Ascending aorta (tissue), 2 donors: Measurements from ENCODE around the gene TGOLN2. TPM values are rescaled to one million over a fixed set of nuclear protein-coding genes. Genes with fewer than 3 reads are reported as not detected.
"Not testable (repeated sequence)": the region's sequence is repeated elsewhere in the genome, so short reads cannot be mapped to it uniquely, and the experiment has no call there.

ENCODE experiments used
- DNase-seq, 2 donors: peaks; one replicate each; pipeline ENCODE4 v3.0.0-alpha.2; 2019; ENCODE audit warnings: low spot score in 2 of 2
- H3K27ac ChIP-seq, 2 donors: fragments of 200-600 bp; sonication (generic); one replicate each; pipeline ENCODE4 v1.5.1; 2016 to 2017; ENCODE audit warnings: mild to moderate bottlenecking in 1 of 2
- H3K27me3 ChIP-seq: fragments of 200-600 bp; sonication (generic); one replicate; pipeline ENCODE4 v1.5.1; 2017
- H3K36me3 ChIP-seq, 2 donors: fragments of 200-600 bp; sonication (generic); one replicate each; pipeline ENCODE4 v1.5.1; 2016
- H3K4me1 ChIP-seq, 2 donors: fragments of 200-600 bp; sonication (generic); one replicate each; pipeline ENCODE4 v1.5.1; 2016 to 2017; ENCODE audit warnings: mild to moderate bottlenecking in 1 of 2
- H3K4me3 ChIP-seq, 2 donors: fragments of 200-600 bp; sonication (generic); one replicate each; pipeline ENCODE4 v1.5.1; 2016 to 2017; ENCODE audit warnings: mild to moderate bottlenecking in 1 of 2
- H3K9me3 ChIP-seq, 2 donors: fragments of 200-600 bp; sonication (generic); one replicate each; pipeline ENCODE4 v1.5.1; 2016
- CTCF ChIP-seq, 3 experiments: fragments of 200-600 bp in 2 of 3; fragments of 450-650 bp in 1 of 3; sonication (generic) in 2 of 3; IDR thresholded peaks; one replicate each; pipeline ENCODE4 v1.5.1; 2016 to 2019; ENCODE audit warnings: antibody characterized with exemption in 3 of 3, mild to moderate bottlenecking in 1 of 3, moderate library complexity in 1 of 3
- intact Hi-C: fragments of 100-400 bp; cut with DNase I; formaldehyde crosslinking; loops from one replicate; pipeline ENCODE4 v1.15.1; 2023
- total RNA-seq: library from RNA; depleted of rRNA; stranded (reverse); fragments of >200 nt; gene quantifications from one replicate; pipeline ENCODE4 v1.1.0, GENCODE V29; 2016

Gene TGOLN2
- total RNA-seq, 1 donor from 2014 or later: 111 TPM

GRCh38 chr2:85355073-85355410 lies 27.3 kb upstream of the TGOLN2 start:
- Histone ChIP-seq H3K9me3 (no peaks in the 10 kb centered on the region), H3K4me3 (peak overlapping the region; percentile 81 to 83), H3K27me3 (no peaks in the 10 kb centered on the region), H3K36me3 (peaks cover 12 to 25% of the 10 kb centered on the region in 2 donors), H3K27ac (peak overlapping the region; percentile 80 to 91), H3K4me1 (peaks cover 11 to 13% of the 10 kb centered on the region in 2 donors)
- DNase-seq: no peak
- intact Hi-C loops: loop anchor here (2.0 kb wide), 1 partner anchor 64 kb away; the partner anchor contains the start of gene SH2D6
- no peak for TF ChIP-seq CTCF (IDR thresholded peaks at IDR 0.05)

GRCh38 chr2:85354286-85355072 lies 26.7 kb upstream of the TGOLN2 start, which contains the start of the genes ELMOD3 and RETSAT:
Gene ELMOD3 (plus strand): TSS chr2:85354769. CDS start chr2:85357199, 2,430 bp downstream.
Gene RETSAT (minus strand): TSS chr2:85354528. CDS start chr2:85354507, 21 bp downstream.
- H3K9me3 ChIP-seq: no peaks in the 10 kb centered on the region
- peak within 1 kb of the TSS; percentile 80 to 91 for H3K27ac ChIP-seq
- intact Hi-C loops: loop anchor here (1.0 to 2.0 kb wide), 2 partner anchors 26 to 64 kb away; partner anchors contain the start of gene SH2D6
- H3K36me3 ChIP-seq: peaks cover 18 to 25% of the 10 kb centered on the region in 2 donors
- H3K4me3 ChIP-seq: peak within 1 kb of the TSS; percentile 81 to 83
- TF ChIP-seq CTCF (IDR thresholded peaks at IDR 0.05): no peak
- DNase-seq: peak; percentile 95 to 100
- H3K4me1 ChIP-seq: peaks cover 11 to 13% of the 10 kb centered on the region in 2 donors
- H3K27me3 ChIP-seq: no peaks in the 10 kb centered on the region

GRCh38 chr2:85353876-85354285 lies 26.1 kb upstream of the TGOLN2 start:
- Histone ChIP-seq H3K27me3 (no peaks in the 10 kb centered on the region), H3K27ac (peak overlapping the region; percentile 56 to 69), H3K4me3 (peak overlapping the region; percentile 81 to 83), H3K4me1 (peaks cover 11 to 13% of the 10 kb centered on the region in 2 donors), H3K9me3 (no peaks in the 10 kb centered on the region), H3K36me3 (peaks cover 24 to 30% of the 10 kb centered on the region in 2 donors)
- intact Hi-C loops: loop anchor here (1.0 to 2.0 kb wide), 2 partner anchors 26 to 65 kb away; partner anchors contain the start of gene SH2D6
- TF ChIP-seq CTCF (IDR thresholded peaks at IDR 0.05): no peak
- DNase-seq: peak in 1 of 2 donors; percentile 75

DNA sequence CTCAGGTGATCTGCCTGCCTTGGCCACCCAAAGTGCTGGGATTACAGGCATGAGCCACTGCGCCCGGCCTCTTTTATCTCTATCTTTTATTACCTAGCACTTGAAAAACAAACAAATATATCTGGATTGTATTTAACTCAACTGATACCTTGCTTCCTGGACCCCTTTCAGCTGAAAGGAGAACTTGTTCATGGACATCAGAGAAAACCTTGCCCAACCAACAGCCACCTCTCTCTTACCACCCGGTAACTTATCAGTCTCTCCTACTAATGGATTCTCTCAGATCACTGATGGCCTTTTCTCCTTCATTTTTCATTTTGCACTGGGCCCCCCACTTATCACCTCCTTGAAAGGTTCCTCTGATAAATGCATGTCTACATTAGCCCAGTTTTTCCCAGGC lies 19.8 kb upstream of the TGOLN2 start:
- Histone ChIP-seq H3K4me3 (no peak overlapping the region), H3K27ac (no peak overlapping the region), H3K4me1 (no peaks in the 10 kb centered on the region), H3K36me3 (peaks cover 50 to 71% of the 10 kb centered on the region in 2 donors), H3K9me3 (no peaks in the 10 kb centered on the region), H3K27me3 (no peaks in the 10 kb centered on the region)
- no peak for DNase-seq
- intact Hi-C loops: no loop called here
- TF ChIP-seq CTCF (IDR thresholded peaks at IDR 0.05): no peak

DNA sequence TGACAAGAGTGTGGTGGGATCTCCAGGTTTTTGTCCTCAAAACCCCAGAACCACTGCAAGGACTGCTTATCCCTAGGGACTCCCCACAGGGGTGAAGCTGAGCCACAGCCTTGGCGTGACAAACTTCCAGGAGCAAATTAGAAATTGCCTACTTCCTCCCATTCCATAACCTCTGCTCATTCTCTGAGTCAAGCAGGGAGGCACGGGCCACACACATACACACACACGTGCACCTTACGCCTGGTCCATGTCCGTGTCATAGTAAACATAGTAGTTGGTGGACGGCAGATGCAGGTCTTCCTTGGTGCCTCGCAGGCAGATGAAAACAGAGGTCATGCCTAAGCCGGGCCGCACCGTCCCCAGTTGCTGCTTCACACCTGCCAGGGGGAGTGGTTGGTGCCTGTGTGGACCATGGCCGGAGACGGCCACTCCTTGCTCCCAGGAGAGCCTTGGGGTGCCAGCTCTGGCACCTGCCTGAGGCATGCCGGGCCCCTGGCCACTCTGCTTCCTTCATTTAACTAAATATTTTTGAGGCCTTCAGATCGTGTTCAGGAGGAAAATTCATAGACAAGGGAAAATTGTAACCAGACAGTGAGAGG lies 16.7 kb upstream of the TGOLN2 start:
- no peak for TF ChIP-seq CTCF (IDR thresholded peaks at IDR 0.05)
- Histone ChIP-seq H3K27me3 (no peaks in the 10 kb centered on the region), H3K4me3 (no peak overlapping the region), H3K4me1 (peaks cover 0 to 6% of the 10 kb centered on the region in 2 donors), H3K27ac (no peak overlapping the region), H3K36me3 (peaks cover 33 to 52% of the 10 kb centered on the region in 2 donors), H3K9me3 (no peaks in the 10 kb centered on the region)
- DNase-seq: no peak
- intact Hi-C loops: no loop called here

- H3K9me3 ChIP-seq, H3K4me1 ChIP-seq, H3K4me3 ChIP-seq, intact Hi-C loops, H3K27me3 ChIP-seq, DNase-seq, H3K27ac ChIP-seq: not testable (repeated sequence)
- H3K36me3 ChIP-seq: peaks cover 23 to 45% of the 10 kb centered on the region in 2 donors
These were observed 15.6 kb upstream of the TGOLN2 start for GRCh38 chr2:85343207-85343895.
